HG03025 (cell line): ENCODE measurements around the gene TAF9B.
"Not testable (repeated sequence)": the region's sequence is repeated elsewhere in the genome, so short reads cannot be mapped to it uniquely, and the experiment has no call there.

Source experiments
- ATAC-seq: cut with Tn5 transposase; IDR thresholded peaks from one replicate; pipeline ENCODE4 v1.9.1; 2021; ENCODE audit warnings: mild to moderate bottlenecking, moderate library complexity; ENCODE audit not compliant: unreplicated experiment, low FRiP score

The TAF9B gene

GRCh38 chrX:78116766-78117165 lies 22.7 kb downstream of the TAF9B start:
- ATAC-seq: no peak

GRCh38 chrX:78116365-78116764 lies 23.1 kb downstream of the TAF9B start:
- ATAC-seq: no peak

- ATAC-seq: no peak
Measured at GRCh38 chrX:78111140-78111931, 28.1 kb downstream of the TAF9B start.

- no peak for ATAC-seq
Measured at GRCh38 chrX:78109458-78109857, 30.0 kb downstream of the TAF9B start.

GRCh38 chrX:78106651-78106986 lies 32.8 kb downstream of the TAF9B start:
- no peak for ATAC-seq

- no peak for ATAC-seq
Measured at GRCh38 chrX:78105944-78106650, 33.4 kb downstream of the TAF9B start.

GRCh38 chrX:78104447-78105176 lies 34.8 kb downstream of the TAF9B start:
- ATAC-seq: peak; percentile 34

- peak; percentile 95 for ATAC-seq
Measured at GRCh38 chrX:78103623-78104446, 35.6 kb downstream of the TAF9B start, which contains the start of gene PGK1. Gene PGK1, plus strand, starts transcription at chrX:78104248. Its CDS starts 93 bp downstream, at chrX:78104341.

GRCh38 chrX:78103001-78103622 lies 36.3 kb downstream of the TAF9B start:
- ATAC-seq: no peak

- no peak for ATAC-seq
Measured at GRCh38 chrX:78102091-78102490, 37.4 kb downstream of the TAF9B start.

GRCh38 chrX:78098108-78098507 lies 41.3 kb downstream of the TAF9B start:
- no peak for ATAC-seq

GRCh38 chrX:78092296-78092695 lies 47.2 kb downstream of the TAF9B start:
- ATAC-seq: no peak

GRCh38 chrX:78081413-78081812 lies 58.0 kb downstream of the TAF9B start:
- ATAC-seq: not testable (repeated sequence)
